Left lung (tissue), 10 donors: ENCODE measurements around the gene CNTN4. TPM values are rescaled to one million over a fixed set of nuclear protein-coding genes. Genes with fewer than 3 reads are reported as not detected.
"Not testable (repeated sequence)": the region's sequence is repeated elsewhere in the genome, so short reads cannot be mapped to it uniquely, and the experiment has no call there.

Experiments used
- ATAC-seq: fragments of 200-7000 bp; cut with Tn5 transposase; one replicate; pipeline ENCODE4 v1.9.1; 2020; ENCODE audit warnings: moderate library complexity
- DNase-seq, 4 donors: peaks; one replicate each; pipeline ENCODE4 v3.0.0-alpha.2; 2013 to 2020
- H3K27ac ChIP-seq, 2 donors: fragments of 200-600 bp; sonication (generic) in 1 of 2; one replicate each; pipeline versions ENCODE4 v1.5.0 to v1.8.0; 2020 to 2021
- H3K27me3 ChIP-seq, 2 donors: fragments of 200-600 bp; sonication (generic) in 1 of 2; one replicate each; pipeline versions ENCODE4 v1.5.0 to v1.8.0; 2020 to 2021
- H3K36me3 ChIP-seq, 2 donors: fragments of 200-600 bp; sonication (generic) in 1 of 2; one replicate each; pipeline versions ENCODE4 v1.5.0 to v1.8.0; 2020 to 2021
- H3K4me1 ChIP-seq, 2 donors: fragments of 200-600 bp; one replicate each; pipeline ENCODE4 v1.8.0; 2021
- H3K4me3 ChIP-seq, 2 donors: fragments of 200-600 bp; sonication (generic) in 1 of 2; one replicate each; pipeline versions ENCODE4 v1.5.0 to v1.8.0; 2020 to 2021; ENCODE audit warnings: mild to moderate bottlenecking in 1 of 2
- H3K9me3 ChIP-seq, 2 donors: fragments of 200-600 bp; sonication (generic) in 1 of 2; one replicate each; pipeline versions ENCODE4 v1.5.0 to v1.8.0; 2020 to 2021
- CTCF ChIP-seq, 2 donors: fragments of 200-600 bp; sonication (generic) in 1 of 2; IDR thresholded peaks; one replicate each; pipeline versions ENCODE4 v1.5.0 to v1.8.0; 2021; ENCODE audit warnings: antibody characterized with exemption in 2 of 2
- intact Hi-C, 2 donors: fragments of 100-400 bp; cut with DNase I; formaldehyde crosslinking; loops; one replicate each; pipeline versions ENCODE4 v1.11.2 to v1.14.2; 2022
- polyA plus RNA-seq, 6 donors: library from polyadenylated mRNA; unstranded; fragments of 120-200 nt; gene quantifications; one replicate each; pipeline ENCODE4 v1.2.1, GENCODE V29; 2013; ENCODE audit not compliant: insufficient read length in 6 of 6
- total RNA-seq, 2 donors: library from RNA; stranded (reverse); fragmentation: NEBNext Ultra II Directional; extraction: Animal tissue kit (Norgen Biotek cat#: 25700); gene quantifications; one replicate each; pipeline ENCODE4 v1.2.1, GENCODE V29; 2021
- donor health status: DM: no; HTN: yes; CAD: no.
- donor health status: DM: no; HTN: no; CAD: no.

The CNTN4 gene
- total and polyA plus RNA-seq, 8 donors, result 5.9 to 10.4 (median 8.2) TPM

GRCh38 chr3:2904054-2904453, 805.4 kb downstream of the CNTN4 start:
- intact Hi-C loops, result no loop called here
- H3K4me3 ChIP-seq, result no peak overlapping the region

GRCh38 chr3:2908693-2909351, 810.2 kb downstream of the CNTN4 start:
- TF ChIP-seq CTCF (IDR thresholded peaks at IDR 0.05), result no peak
- intact Hi-C loops, result no loop called here
- no peak overlapping the region for H3K27ac ChIP-seq
- H3K27me3 ChIP-seq, result no peaks in the 10 kb centered on the region
- no peak overlapping the region for H3K4me3 ChIP-seq
- H3K4me1 ChIP-seq, result no peaks in the 10 kb centered on the region
- DNase-seq (no peak), ATAC-seq (no peak)
- H3K9me3 ChIP-seq, result no peaks in the 10 kb centered on the region
- H3K36me3 ChIP-seq, result no peaks in the 10 kb centered on the region

More at GRCh38 chr3:2904054-2904453, 805.4 kb downstream of the CNTN4 start:
- ATAC-seq, result no peak
- H3K4me1 ChIP-seq, result no peaks in the 10 kb centered on the region
- no peaks in the 10 kb centered on the region for H3K9me3 ChIP-seq
- TF ChIP-seq CTCF (IDR thresholded peaks at IDR 0.05), result no peak
- H3K36me3 ChIP-seq, result no peaks in the 10 kb centered on the region
- no peak overlapping the region for H3K27ac ChIP-seq
- no peaks in the 10 kb centered on the region for H3K27me3 ChIP-seq
- DNase-seq, result no peak

- TF ChIP-seq CTCF (IDR thresholded peaks at IDR 0.05), result no peak
- no peaks in the 10 kb centered on the region for H3K27me3 ChIP-seq
- H3K4me3 ChIP-seq, result no peak overlapping the region
- H3K27ac ChIP-seq, result no peak overlapping the region
- intact Hi-C loops, result no loop called here
- no peak for DNase-seq
- H3K9me3 ChIP-seq, result no peaks in the 10 kb centered on the region
- H3K4me1 ChIP-seq, result no peaks in the 10 kb centered on the region
- no peak for ATAC-seq
- no peaks in the 10 kb centered on the region for H3K36me3 ChIP-seq
Measured at GRCh38 chr3:2910997-2911396, 812.3 kb downstream of the CNTN4 start.

GRCh38 chr3:2915826-2916225, 817.2 kb downstream of the CNTN4 start:
- Histone ChIP-seq H3K27me3 (no peaks in the 10 kb centered on the region), H3K27ac (no peak overlapping the region), H3K36me3 (no peaks in the 10 kb centered on the region), H3K4me1 (no peaks in the 10 kb centered on the region), H3K9me3 (no peaks in the 10 kb centered on the region), H3K4me3 (no peak overlapping the region)
- TF ChIP-seq CTCF (IDR thresholded peaks at IDR 0.05), result no peak
- intact Hi-C loops, result no loop called here
- DNase-seq (no peak), ATAC-seq (peak; percentile 82)

GRCh38 chr3:2916640-2917039, 818.0 kb downstream of the CNTN4 start:
- H3K36me3 ChIP-seq, intact Hi-C loops, H3K27ac ChIP-seq, ATAC-seq, H3K4me1 ChIP-seq, H3K4me3 ChIP-seq, H3K27me3 ChIP-seq, H3K9me3 ChIP-seq: not testable (repeated sequence)
- peak in 1 of 4 donors; percentile 61 for DNase-seq

GRCh38 chr3:2920103-2920502, 821.4 kb downstream of the CNTN4 start:
- H3K27ac ChIP-seq, result no peak overlapping the region
- ATAC-seq, result no peak

More at GRCh38 chr3:2920103-2920502, 821.4 kb downstream of the CNTN4 start:
- no peaks in the 10 kb centered on the region for H3K36me3 ChIP-seq
- intact Hi-C loops, result no loop called here
- no peak overlapping the region for H3K4me3 ChIP-seq
- TF ChIP-seq CTCF (IDR thresholded peaks at IDR 0.05), result no peak
- DNase-seq, result no peak
- no peaks in the 10 kb centered on the region for H3K9me3 ChIP-seq
- H3K27me3 ChIP-seq, result no peaks in the 10 kb centered on the region
- H3K4me1 ChIP-seq, result no peaks in the 10 kb centered on the region
